Measurements from ENCODE around the gene EGF.

The EGF gene

DNA sequence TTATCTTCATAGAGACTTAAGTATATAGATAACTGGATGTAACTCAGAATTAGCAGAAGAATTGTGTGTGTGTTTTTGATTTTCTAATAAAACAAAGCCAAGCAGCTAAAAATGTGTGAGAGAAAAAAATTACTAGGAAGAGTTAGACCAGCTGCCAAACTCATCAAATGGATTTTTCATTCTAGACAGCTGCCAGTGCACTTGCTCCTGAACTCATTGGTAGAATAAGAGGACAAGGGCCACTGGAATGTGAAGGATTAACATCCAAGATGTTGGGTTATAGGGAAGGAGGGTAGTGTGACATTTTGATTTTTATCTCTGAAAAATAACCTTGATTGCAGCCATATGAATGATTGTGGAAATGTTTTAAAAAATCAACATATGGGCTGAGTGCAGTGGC is 49.7 kb downstream of the EGF start:
- no peak for DNase-seq (ENCODE audit: low spot score)

DNA sequence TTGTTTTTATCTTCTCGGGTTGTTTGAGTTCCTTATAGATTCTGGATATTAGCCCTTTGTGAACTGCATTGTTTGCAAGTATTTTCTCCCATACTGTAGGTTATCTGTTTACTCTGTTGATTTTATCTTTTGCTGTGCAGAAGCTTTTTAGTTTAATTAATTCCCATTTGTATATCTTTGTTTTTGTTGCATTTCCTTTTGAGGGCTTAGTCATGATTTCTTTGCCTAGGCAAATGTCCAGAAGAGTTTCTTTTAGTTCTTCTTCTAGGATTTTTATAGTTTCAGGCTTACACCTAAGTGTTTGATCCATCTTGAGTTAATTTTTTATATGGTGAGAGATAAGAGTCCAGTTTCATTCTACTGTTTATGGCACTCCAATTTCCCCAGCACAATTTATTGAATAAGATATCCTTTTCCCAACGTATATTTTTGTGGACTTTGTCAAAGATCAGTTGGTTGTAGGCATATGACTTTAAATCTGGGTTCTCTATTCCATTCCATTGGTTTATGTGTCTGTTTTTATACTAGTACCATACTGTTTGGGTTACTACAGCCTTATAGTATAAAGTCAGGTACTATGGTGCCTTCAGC is 54.3 kb downstream of the EGF start:
- DNase-seq (ENCODE audit: low spot score): no peak

DNA sequence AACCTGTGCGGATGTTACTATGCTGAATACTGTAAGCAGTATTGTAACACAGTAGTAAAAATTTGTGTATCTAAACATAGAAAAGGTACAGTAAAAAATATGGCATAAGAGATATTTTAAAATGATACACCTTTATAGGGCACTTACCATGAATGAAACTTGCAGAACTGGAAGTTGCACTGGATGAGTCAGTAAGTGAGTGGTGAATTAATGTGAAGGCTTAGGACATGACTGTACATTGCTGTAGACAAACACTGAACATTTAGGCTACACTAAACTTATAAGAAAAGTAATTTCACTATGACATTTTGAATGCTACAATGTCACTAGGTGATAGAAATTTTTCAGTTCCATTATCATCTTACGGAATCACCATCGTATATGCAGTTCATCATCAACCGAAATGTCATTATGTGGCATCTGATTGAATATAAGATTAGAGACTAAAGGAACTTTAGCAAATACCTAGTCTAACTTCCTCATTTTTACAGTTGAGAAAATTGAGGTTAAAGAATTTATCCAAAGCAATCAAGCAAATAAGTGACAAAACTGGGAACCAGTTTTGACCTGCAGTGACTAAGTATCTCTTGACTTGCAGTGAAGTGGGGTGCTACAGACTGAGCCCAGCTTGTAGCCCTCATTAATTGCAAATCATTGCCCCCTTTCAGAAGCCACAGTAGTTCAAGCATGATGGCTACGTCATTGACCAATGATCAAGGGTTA is 55.3 kb downstream of the EGF start:
- peak; percentile 84 for DNase-seq (ENCODE audit: low spot score)

DNA sequence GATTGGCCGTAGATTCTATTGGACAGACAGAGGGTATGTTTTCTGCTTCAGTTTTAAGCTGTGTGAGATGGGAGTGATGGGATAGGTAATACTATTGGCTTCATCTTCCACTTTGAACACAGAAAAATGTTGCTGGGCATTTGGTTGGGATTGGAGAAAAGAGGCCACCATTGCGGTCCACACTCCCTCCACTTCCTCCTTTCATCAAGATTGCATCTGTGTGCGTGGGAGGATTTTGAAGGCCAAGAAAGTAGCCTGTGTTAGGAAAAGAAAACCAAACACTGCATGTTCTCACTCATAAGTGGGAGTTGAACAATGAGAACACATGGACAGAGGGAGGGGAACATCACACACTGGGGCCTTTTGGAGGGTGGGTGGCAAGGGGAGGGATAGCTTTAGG is 56.4 kb downstream of the EGF start:
- DNase-seq (ENCODE audit: low spot score): no peak

DNA sequence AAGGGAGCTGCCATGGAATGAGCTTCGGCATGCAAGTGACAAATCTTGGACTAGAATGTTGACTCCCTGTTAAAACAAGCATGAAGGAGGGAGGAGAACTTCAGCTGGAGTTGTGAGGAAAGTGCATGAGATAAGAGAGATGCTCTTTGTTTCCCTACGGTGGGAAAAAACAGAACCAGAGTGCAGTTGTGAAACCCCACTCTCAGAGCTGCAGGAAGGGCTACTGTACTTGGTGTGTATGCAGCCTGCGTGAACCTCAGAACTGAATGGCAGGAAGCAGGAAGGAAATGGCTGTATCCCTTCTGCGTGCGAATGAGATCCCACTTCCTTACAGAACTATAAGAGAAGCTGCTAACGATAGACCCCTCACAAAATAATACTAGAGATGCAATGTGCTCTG is 57.2 kb downstream of the EGF start:
- DNase-seq (ENCODE audit: low spot score): peak; percentile 85

DNA sequence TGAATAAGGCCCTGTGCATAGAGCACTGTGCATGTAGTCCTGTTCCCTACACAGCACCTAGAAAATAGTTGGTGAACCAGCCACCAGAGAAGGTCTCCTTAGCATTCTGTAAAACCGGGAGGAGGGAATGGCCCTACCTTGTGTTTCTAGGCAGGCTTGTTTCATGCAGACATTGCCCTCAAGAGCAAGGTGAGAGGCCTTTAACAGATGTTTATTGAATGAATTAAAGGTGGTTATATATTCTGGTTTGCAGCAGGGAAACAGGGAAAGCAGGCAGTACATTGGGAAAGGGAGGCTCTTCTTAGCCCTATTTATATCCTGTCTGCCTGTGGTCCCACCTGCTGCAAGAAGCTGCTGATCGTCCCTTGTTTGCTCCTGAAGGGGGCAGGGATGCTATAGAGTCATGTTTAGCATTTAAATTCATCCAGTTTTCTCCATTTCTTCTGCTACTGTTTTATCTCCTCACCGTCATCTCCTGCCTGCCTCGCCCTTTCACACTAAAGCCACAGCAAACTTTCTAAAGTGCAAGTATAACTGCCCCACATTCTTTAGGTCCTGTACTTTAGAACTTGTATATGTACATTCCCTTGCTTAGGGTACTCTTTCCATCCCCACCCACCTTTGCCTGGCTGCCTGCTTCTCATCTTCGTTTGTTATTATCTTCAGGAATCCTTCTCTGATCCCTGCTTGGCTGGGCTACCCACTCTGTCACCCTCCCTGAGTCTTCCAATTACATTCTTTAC is 60.3 kb downstream of the EGF start:
- no peak for DNase-seq (ENCODE audit: low spot score)

DNA sequence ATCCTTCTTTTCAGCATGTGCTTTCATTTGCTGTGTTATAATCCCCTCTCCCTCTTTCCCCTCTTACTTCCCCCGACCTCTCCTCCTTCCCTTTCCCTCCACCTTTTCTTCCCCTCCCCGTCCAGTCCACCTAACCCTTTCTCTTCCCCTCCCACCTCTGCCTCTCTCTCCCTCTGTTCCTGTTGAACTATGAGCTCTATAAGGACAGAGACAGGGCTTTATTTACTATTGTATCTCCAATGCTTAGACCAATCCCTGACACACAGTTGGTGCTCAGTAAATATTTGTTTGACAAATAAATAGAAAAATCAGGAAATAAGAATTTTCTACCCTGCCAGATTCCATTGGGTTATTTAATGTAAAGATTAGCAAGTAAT is 60.8 kb downstream of the EGF start:
- no peak for DNase-seq (ENCODE audit: low spot score)

DNA sequence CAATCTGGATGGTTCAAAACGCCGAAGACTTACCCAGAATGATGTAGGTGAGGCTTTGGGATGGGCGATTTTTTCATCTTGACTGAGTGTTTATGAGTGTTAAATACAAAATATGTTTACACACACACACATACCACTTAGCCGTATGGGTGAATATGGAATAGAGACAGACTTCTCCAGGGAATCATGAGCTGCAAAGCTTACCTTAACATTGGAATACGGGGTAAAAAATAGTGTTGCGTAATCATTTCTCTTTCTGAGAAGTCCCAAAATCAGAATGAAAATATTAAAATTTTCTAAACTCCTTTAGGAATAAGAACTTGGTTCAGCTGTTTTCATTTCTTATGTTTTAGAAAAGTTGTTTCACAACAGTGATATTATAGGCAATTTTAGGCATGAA is 63.5 kb downstream of the EGF start:
- DNase-seq (ENCODE audit: low spot score): no peak

DNA sequence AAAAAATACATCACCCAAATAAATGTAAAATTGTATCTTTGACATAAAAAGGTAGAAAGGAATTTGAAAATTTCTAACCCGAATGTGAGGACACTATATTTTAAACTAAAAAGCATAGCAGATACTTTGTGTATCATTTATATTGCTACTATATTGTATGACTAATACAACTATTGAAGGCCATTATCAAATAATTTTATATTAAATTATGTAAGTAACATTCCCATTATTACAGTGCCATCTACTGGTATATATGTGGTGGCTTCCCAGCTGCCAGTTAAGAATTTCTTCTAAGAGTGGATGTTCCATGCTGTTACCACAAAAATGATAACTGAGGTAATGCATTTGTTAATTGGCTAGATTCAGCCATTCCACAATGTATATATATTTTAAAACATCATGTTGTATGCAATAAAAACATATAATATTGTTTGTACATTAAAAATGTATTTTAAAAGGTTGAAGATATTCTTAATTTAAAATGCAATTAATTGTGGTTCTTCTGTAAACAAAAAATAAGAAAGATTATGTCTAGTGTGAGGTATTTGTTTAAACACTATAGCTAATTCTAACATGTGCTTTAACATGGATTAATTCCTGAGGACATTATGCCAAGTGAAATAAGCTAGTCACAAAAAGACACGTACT is 65.3 kb downstream of the EGF start:
- DNase-seq (ENCODE audit: low spot score): peak; percentile 73

DNA sequence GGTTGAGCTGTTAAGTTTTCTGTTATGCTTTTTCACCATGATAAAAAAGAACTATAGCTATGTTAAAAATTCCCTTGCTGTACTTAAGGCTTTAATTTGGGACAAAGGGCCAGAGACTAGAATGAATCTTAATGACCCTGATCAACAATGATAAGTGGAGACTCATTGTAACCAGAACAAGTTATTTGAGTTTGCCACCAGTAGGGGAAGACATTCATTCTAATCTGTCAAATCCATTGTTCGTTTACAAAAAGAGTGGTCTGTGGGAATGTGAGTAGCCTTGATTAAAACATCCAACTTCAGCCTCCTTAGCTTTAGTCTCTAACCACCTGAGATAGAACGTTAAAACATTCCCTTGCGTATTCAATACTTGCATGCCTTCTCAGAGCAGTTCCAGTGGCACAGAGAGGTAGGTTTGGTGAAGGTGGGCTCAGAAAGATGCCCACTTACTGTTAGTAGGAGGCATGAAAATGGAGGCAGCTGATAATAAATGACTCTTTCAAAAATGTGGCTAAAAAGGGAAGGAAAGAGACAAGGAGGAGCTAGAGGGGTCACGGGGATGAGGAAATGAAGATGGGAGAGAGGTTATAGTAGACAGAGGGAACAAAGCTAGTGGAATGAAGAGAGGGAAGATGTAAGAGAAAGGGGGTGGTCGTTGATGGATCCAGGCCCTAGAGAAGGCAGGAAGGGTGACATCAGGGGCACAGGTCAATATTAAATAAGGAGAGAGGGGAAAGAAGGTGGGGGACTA is 66.2 kb downstream of the EGF start:
- no peak for DNase-seq (ENCODE audit: low spot score)

DNA sequence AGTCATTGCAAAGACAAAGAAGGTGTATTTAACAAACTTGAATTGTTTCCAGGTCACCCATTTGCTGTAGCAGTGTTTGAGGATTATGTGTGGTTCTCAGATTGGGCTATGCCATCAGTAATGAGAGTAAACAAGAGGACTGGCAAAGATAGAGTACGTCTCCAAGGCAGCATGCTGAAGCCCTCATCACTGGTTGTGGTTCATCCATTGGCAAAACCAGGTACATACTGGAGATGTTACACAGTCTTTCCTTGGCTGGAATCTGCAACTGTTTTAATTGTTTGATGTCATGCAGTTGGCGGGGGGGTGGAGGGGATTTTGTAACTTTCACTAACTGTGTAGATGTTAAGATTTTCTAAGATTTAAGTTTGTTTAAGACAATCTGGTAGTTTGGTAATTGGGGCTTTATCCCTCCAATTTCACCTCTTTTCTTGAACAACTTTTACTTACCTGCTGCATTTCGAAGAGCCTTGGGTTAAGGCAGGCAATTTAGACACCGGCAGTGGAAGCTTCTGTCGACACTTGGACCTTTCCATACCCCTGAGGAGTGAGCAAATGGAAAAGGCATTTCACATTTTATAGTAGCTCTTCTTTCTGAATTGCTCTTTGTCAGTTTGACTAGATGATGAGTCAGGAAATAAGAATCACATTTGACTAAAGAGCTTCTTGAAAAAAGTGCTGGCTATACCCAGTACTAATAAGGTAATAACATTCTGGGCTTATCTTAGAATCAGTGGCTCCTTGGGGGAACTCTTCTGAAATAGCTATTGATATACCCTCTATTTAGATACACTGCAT is 67.4 kb downstream of the EGF start:
- no peak for DNase-seq (ENCODE audit: low spot score)

DNA sequence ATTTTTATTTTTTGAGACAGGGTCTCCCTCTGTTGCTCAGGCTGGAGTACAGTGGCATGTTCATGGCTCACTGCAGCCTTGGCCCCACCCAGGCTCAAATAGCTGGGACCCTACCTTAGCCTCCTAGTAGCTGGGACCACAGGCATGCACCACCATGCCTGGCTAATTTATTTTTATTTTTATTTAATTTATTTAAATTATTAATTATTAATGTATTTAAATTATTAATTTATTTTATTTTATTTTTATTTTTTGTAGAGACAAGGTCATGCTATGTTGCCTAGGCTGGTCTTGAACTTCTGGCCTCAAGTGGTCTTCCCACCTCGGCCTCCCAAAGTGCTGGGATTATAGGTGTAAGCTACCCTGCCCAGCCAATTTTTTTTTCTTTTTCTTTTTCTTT is 69.3 kb downstream of the EGF start:
- no peak for DNase-seq (ENCODE audit: low spot score)

DNA sequence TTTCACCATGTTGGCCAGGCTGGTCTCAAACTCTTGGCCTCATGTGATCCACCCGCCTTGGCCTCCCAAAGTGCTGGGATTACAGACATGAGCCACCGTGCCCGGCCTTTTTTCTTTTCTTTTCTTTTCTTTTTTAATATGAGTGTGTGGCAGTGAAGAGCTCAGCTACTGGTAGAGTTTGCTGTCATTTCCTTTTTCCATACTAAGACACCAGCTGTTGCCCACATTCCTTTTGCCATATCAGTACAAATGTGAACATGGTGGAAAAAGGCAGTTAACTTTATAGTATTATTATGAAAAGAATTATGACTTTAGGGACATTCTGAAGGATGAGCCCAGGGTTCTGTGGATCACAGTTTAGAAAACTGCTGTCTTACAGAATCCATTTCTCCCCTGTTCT is 69.8 kb downstream of the EGF start:
- DNase-seq (ENCODE audit: low spot score): no peak

DNA sequence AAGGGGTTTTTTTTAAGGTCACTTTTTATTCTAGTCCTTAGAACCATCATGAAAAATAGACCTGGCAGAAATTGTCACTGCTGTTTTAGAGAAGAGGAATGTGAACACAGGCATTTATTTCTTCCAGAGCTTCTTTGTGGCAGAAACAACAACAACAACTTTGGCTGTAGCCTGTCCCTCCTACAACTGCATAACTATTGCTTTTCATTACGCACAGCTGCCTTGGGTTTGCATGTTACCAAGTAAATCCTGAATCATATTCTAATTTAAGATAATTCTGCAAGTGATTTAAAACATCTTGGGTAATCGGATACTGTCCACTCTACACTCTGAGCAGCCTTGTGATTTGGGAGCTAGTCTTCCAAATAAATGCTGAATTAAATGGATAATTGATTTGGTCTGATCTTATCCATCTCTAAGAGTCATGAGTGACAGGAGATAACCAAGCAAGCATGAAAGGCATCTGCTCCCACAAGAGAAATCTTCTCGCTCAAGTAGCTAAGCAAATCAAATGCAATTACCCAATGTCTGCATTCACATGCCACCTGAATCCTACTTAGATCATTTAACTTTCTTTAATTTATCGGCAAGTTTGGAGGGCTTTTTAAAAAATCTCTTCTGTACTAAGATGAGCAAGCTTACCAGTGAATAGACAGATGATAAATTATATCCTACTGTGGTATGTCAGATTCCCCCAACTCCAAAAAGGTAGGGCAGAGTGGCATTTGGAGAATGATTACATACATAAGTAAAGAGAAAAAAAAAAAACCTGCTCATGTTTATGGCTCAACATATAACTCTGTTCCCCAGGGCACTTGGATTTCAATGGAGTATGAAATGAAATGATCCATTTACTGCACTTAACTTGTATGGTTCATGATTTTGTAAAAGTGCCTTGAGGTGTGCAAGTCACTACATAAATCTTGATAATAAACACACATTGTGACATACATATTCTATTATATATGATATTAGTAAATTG is 73.6 kb downstream of the EGF start:
- no peak for DNase-seq (ENCODE audit: low spot score)

DNA sequence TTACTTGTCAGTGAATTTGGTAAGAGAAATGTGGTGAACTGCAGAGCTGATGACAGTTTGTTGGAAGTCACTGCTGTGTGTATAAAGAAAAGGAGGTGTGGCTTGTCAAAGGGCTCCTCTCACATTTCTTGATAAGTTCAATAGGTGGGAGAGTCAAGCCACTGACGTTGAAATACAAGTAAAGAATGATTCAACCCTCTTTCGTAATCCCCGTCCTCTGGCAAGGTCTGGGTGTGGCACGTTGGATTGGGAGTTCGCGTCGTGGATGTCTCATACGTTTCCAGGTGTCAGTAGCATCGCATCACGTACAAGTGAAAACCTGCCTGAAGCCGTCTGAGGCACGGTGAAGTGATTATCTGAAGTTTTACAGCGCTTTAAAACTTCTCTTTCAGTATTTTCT is 76.4 kb downstream of the EGF start:
- DNase-seq (ENCODE audit: low spot score): no peak

DNA sequence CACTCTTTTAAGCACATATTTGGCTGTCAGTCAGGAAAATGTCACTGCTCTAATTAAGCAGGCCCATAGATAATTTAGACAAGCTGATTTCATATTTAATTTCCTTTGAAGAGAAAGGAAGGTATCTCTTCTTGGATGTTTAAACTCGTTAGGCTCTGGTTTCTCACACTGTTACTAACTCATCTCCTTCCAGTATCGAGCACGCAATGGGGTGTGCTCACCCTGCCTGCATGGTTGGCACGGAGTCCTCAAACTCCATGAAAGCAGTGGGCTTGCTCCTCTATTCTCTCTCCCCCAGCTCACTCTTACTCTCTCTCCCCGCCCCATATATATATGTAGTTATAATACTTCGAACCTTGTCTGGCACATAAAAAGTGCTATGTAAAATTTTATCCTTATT is 76.9 kb downstream of the EGF start:
- no peak for DNase-seq (ENCODE audit: low spot score)

DNA sequence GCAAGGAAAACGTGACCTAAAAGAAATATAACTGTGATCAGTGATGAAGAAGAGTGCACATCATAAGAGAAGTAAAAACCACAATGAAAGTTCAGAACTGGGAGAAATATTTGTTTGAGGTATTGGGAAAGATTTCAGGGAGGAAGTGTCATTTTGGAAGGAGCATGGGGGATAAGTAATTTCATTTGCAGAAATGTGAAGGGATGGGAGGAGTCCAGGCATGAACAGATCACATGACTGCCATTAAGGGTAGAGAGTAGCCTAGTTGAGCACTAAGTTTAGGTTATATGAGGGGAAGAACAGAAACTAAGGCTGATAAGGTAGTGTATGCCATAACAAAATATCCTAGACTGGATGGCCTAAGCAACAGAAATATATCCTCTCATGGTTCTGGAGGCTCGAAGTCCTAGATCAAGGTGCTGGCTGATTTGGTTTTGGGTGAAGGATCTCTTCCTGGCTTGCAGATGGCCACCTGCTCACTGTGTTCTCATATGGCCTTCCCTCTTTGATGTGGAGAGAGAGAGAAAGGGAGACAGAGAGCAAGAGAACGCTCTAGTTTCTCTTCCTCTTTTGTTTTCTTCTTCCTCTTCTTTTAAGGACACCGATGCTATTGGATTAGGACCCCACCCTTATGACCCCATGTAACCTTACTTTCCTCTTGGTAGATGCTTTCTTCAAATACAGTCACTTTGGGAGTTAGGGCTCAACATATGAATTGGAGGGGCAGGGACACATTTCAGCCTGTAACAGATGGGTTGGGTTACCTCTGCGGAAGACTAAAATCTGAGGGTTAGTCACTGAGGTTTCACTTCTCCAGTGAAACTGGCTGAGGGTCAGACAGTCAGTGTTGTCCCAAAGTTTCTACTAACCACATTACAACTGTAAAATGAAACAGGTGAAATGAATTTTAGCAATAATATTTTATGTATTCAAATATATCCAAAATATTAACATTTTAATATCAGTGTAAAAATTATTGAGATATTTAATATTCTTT is 77.9 kb downstream of the EGF start:
- no peak for DNase-seq (ENCODE audit: low spot score)

DNA sequence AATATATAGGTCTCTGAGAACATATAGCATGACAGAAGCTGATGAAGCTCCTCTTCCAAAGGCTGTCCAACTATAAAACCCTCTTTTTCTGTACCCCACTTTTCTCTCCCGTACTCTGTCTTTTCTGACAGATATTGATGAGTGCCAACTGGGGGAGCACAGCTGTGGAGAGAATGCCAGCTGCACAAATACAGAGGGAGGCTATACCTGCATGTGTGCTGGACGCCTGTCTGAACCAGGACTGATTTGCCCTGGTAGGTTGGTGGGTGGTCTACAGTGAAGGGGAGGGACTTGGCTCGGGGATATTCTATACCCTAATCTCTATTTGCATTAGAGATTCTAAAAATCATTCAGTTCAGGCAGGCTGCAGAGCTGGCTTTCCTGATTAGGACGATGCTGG is 80.4 kb downstream of the EGF start:
- DNase-seq (ENCODE audit: low spot score): no peak

DNA sequence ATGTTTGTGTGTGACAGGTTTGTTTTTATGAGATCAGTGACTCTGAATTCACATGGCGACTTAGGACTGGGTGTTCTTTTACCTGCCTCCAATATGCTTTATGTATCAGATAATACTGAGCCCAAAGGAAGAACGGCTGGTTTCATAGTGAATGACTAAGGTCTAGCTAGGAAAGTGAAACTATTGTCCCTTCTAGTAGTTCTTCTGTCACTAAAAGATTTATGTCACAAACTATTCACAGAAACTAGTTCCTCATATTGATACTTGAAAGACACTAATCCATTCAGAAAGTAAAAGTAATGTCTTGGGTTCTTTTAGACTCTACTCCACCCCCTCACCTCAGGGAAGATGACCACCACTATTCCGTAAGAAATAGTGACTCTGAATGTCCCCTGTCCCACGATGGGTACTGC is 81.7 kb downstream of the EGF start:
- DNase-seq (ENCODE audit: low spot score): no peak

All from kidney capillary endothelial cell (primary cell).